T-helper 2 cell treated with Interferon-gamma antibody and Interleukin-4, amounts not matched to agents 5 μg/mL and 100 μg/mL, for 36 hours (primary cell): ENCODE measurements around the gene RPH3AL.

Source experiments
- DNase-seq: peaks from one replicate; pipeline ENCODE4 v3.0.0; 2021; ENCODE audit warnings: low spot score
- H3K27ac Mint-ChIP-seq: one replicate; pipeline ENCODE4 v1.8.0; 2021; ENCODE audit warnings: mild to moderate bottlenecking, mixed read lengths
- H3K27me3 Mint-ChIP-seq: one replicate; pipeline ENCODE4 v1.8.0; 2021; ENCODE audit warnings: low read depth, mixed read lengths
- H3K36me3 Mint-ChIP-seq: one replicate; pipeline ENCODE4 v1.8.0; 2021; ENCODE audit warnings: low read depth, mixed read lengths
- H3K4me1 Mint-ChIP-seq: one replicate; pipeline ENCODE4 v1.8.0; 2021; ENCODE audit warnings: low read depth, mixed read lengths
- H3K4me3 Mint-ChIP-seq: one replicate; pipeline ENCODE4 v1.8.0; 2022; ENCODE audit warnings: mild to moderate bottlenecking, moderate library complexity, mixed read lengths
- H3K9me3 Mint-ChIP-seq: one replicate; pipeline ENCODE4 v1.8.0; 2021; ENCODE audit warnings: mixed read lengths

The RPH3AL gene

GRCh38 chr17:305090-305976 is 47.3 kb downstream of the RPH3AL start:
- Mint-ChIP-seq H3K4me1 (no peaks in the 10 kb centered on the region), H3K4me3 (no peak overlapping the region), H3K36me3 (no peaks in the 10 kb centered on the region), H3K27me3 (no peaks in the 10 kb centered on the region), H3K9me3 (no peaks in the 10 kb centered on the region), H3K27ac (no peak overlapping the region)
- DNase-seq, result no peak

GRCh38 chr17:304461-304860 is 48.1 kb downstream of the RPH3AL start:
- H3K27me3 Mint-ChIP-seq, result no peaks in the 10 kb centered on the region
- no peak overlapping the region for H3K4me3 Mint-ChIP-seq
- no peaks in the 10 kb centered on the region for H3K4me1 Mint-ChIP-seq
- no peaks in the 10 kb centered on the region for H3K9me3 Mint-ChIP-seq
- DNase-seq, result no peak
- no peaks in the 10 kb centered on the region for H3K36me3 Mint-ChIP-seq
- H3K27ac Mint-ChIP-seq, result no peak overlapping the region

- Mint-ChIP-seq H3K27me3 (no peaks in the 10 kb centered on the region), H3K27ac (no peak overlapping the region), H3K4me1 (no peaks in the 10 kb centered on the region), H3K4me3 (no peak overlapping the region), H3K9me3 (no peaks in the 10 kb centered on the region), H3K36me3 (no peaks in the 10 kb centered on the region)
- no peak for DNase-seq
These were observed 49.4 kb downstream of the RPH3AL start for GRCh38 chr17:303168-303567.

- Mint-ChIP-seq H3K27me3 (no peaks in the 10 kb centered on the region), H3K4me1 (no peaks in the 10 kb centered on the region), H3K36me3 (no peaks in the 10 kb centered on the region), H3K27ac (no peak overlapping the region), H3K9me3 (no peaks in the 10 kb centered on the region), H3K4me3 (no peak overlapping the region)
- no peak for DNase-seq
These were observed 50.3 kb downstream of the RPH3AL start for GRCh38 chr17:302300-302698.

DNA sequence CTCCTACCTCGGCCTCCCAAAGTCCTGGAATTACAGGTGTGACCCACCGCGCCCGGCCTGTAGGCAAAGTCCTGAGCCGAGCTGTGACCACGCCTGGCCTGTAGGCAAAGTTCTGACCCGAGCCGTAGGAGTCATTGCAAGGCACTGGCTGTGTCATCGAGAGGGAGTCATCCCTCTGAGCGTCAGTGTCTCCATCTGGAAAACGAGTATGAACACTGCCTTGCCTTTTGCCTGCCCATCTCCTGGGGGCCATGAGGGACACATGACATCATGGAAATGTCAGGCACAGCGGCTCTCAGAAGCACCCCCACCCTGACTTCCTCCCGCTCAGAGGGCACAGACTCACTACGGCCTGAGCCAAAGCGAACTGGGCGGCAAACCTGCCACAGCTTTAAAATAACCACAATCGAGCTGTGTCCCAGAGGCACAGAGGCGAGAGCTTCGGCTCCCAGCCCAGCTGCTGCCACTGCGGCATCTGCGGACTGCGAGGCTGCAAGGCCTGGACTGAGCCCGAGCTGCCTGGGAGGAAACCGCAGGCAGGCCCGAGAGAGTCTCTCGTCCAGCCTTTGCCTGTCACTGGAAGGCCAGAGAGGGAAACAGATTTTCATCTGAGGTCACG is 50.8 kb downstream of the RPH3AL start:
- H3K27ac Mint-ChIP-seq, result no peak overlapping the region
- DNase-seq, result no peak
- no peaks in the 10 kb centered on the region for H3K36me3 Mint-ChIP-seq
- H3K4me1 Mint-ChIP-seq, result no peaks in the 10 kb centered on the region
- no peaks in the 10 kb centered on the region for H3K27me3 Mint-ChIP-seq
- no peak overlapping the region for H3K4me3 Mint-ChIP-seq
- no peaks in the 10 kb centered on the region for H3K9me3 Mint-ChIP-seq

- Mint-ChIP-seq H3K27me3 (no peaks in the 10 kb centered on the region), H3K9me3 (no peaks in the 10 kb centered on the region), H3K4me3 (no peak overlapping the region), H3K27ac (no peak overlapping the region), H3K36me3 (no peaks in the 10 kb centered on the region), H3K4me1 (no peaks in the 10 kb centered on the region)
- no peak for DNase-seq
These were observed 51.7 kb downstream of the RPH3AL start for GRCh38 chr17:300881-301280.

- Mint-ChIP-seq H3K27me3 (no peaks in the 10 kb centered on the region), H3K36me3 (no peaks in the 10 kb centered on the region)
- DNase-seq, result no peak
These were observed 53.1 kb downstream of the RPH3AL start for GRCh38 chr17:299546-299945.

GRCh38 chr17:298791-299450 is 53.7 kb downstream of the RPH3AL start:
- no peak for DNase-seq
- H3K9me3 Mint-ChIP-seq, result no peaks in the 10 kb centered on the region
- no peaks in the 10 kb centered on the region for H3K27me3 Mint-ChIP-seq
- no peak overlapping the region for H3K4me3 Mint-ChIP-seq
- H3K4me1 Mint-ChIP-seq, result no peaks in the 10 kb centered on the region
- H3K36me3 Mint-ChIP-seq, result no peaks in the 10 kb centered on the region
- no peak overlapping the region for H3K27ac Mint-ChIP-seq

More at GRCh38 chr17:299546-299945, 53.1 kb downstream of the RPH3AL start:
- H3K9me3 Mint-ChIP-seq, result no peaks in the 10 kb centered on the region
- H3K4me1 Mint-ChIP-seq, result no peaks in the 10 kb centered on the region
- H3K4me3 Mint-ChIP-seq, result no peak overlapping the region
- H3K27ac Mint-ChIP-seq, result no peak overlapping the region

DNA sequence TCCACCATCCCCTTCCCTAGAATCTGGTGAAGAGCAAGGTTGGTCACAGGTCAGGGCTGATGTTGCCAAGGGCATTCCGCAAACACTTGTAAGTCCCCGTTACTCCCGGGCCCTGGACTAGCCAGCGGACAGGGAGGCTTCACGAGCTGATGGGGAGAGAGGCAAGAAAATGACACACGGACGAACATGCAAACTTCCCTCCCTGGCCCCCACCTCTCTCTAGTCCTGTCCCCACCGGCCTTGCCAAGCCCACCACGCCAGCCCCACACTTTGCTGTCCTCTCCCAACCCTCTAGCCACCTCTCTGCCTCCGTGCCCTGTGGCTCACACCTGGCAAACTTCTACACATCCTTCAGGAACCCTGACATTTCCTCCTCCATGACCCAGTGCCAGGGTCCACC is 54.8 kb downstream of the RPH3AL start:
- no peak for DNase-seq
- H3K4me1 Mint-ChIP-seq, result no peaks in the 10 kb centered on the region
- H3K36me3 Mint-ChIP-seq, result no peaks in the 10 kb centered on the region
- H3K9me3 Mint-ChIP-seq, result no peaks in the 10 kb centered on the region
- H3K27me3 Mint-ChIP-seq, result no peaks in the 10 kb centered on the region
- no peak overlapping the region for H3K27ac Mint-ChIP-seq
- H3K4me3 Mint-ChIP-seq, result no peak overlapping the region

- no peaks in the 10 kb centered on the region for H3K36me3 Mint-ChIP-seq
- H3K9me3 Mint-ChIP-seq, result no peaks in the 10 kb centered on the region
- no peak overlapping the region for H3K27ac Mint-ChIP-seq
- no peaks in the 10 kb centered on the region for H3K4me1 Mint-ChIP-seq
- H3K27me3 Mint-ChIP-seq, result no peaks in the 10 kb centered on the region
- no peak for DNase-seq
- no peak overlapping the region for H3K4me3 Mint-ChIP-seq
These were observed 55.5 kb downstream of the RPH3AL start for GRCh38 chr17:296906-297690.

DNA sequence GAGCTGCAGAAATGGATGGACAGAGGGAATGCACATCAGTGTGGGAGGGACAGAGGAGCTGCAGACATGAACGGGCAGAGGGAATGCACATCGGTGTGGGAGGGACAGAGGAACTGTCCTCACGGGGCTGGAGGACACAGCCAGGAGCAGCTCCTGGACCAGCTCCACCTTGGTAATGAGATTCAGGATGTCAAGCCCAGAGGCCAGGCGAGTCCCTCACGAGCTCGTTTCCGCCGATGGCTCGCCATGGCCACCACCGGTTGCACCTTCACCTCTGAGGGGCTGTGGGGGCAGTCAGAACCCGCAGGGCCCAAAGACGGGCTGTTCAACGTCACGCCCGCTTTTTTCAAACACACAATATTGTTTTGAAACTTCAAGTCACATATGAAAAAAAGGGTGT is 56.2 kb downstream of the RPH3AL start:
- Mint-ChIP-seq H3K4me3 (no peak overlapping the region), H3K9me3 (no peaks in the 10 kb centered on the region), H3K36me3 (no peaks in the 10 kb centered on the region), H3K27ac (no peak overlapping the region), H3K27me3 (no peaks in the 10 kb centered on the region), H3K4me1 (no peaks in the 10 kb centered on the region)
- DNase-seq, result no peak

- Mint-ChIP-seq H3K27ac (no peak overlapping the region), H3K36me3 (no peaks in the 10 kb centered on the region), H3K27me3 (no peaks in the 10 kb centered on the region), H3K4me3 (no peak overlapping the region), H3K9me3 (no peaks in the 10 kb centered on the region), H3K4me1 (no peaks in the 10 kb centered on the region)
- DNase-seq, result no peak
These were observed 59.9 kb downstream of the RPH3AL start for GRCh38 chr17:292531-293382.

GRCh38 chr17:292016-292415 is 60.6 kb downstream of the RPH3AL start:
- H3K27ac Mint-ChIP-seq, result no peak overlapping the region
- H3K27me3 Mint-ChIP-seq, result no peaks in the 10 kb centered on the region
- H3K36me3 Mint-ChIP-seq, result no peaks in the 10 kb centered on the region
- DNase-seq, result no peak
- H3K4me3 Mint-ChIP-seq, result no peak overlapping the region
- H3K9me3 Mint-ChIP-seq, result no peaks in the 10 kb centered on the region
- H3K4me1 Mint-ChIP-seq, result no peaks in the 10 kb centered on the region
